ENCODE data around the gene TLE4. TPM values are rescaled to one million over a fixed set of nuclear protein-coding genes. Genes with fewer than 3 reads are reported as not detected.

Gene TLE4
- total RNA-seq, 4 donors from 2014 or later = 19.3 to 87.5 (median 41.5) TPM

DNA sequence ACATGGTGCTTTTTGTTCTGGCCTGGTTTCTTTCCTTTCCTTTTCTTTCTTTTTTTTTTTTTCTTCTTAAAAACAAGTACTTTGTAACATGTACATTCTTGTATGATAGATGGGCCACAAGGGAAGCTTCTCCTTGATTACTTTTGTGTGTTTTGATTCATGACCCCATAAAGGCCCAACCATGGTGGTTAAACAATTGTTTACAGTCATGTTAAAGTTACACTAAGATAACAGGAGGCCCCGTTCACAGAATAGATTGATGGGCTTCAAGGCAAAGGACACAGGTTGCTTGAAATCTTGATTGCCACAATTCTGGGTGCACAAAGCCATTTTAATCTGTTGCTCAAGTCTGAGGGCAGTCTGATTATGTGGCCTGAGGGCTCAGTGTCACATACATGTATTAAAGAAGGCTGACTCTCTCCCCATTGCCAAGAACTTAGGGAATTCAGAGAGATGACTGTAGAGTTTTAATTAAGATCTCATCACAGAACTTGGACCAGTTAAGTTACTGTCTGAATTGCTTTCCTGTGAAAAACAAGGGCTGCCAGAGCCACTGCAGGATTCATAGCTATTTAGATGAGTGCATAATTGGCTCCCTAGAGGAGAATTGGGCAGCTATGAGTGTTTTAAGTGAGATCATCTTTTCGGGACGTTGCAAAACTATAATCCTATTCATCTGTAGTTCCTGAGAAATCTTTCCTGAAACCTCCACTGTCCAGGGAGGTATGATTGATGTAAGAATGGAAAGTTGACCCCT lies 163.4 kb downstream of the TLE4 start:
- no peak for TF ChIP-seq POLR2AphosphoS5 (IDR thresholded peaks at IDR 0.05)
- TF ChIP-seq POLR2A (IDR thresholded peaks at IDR 0.05) = no peak
- TF ChIP-seq EP300 (IDR thresholded peaks at IDR 0.05; ENCODE audit: low read depth) = no peak
- TF ChIP-seq, protein P1, sequence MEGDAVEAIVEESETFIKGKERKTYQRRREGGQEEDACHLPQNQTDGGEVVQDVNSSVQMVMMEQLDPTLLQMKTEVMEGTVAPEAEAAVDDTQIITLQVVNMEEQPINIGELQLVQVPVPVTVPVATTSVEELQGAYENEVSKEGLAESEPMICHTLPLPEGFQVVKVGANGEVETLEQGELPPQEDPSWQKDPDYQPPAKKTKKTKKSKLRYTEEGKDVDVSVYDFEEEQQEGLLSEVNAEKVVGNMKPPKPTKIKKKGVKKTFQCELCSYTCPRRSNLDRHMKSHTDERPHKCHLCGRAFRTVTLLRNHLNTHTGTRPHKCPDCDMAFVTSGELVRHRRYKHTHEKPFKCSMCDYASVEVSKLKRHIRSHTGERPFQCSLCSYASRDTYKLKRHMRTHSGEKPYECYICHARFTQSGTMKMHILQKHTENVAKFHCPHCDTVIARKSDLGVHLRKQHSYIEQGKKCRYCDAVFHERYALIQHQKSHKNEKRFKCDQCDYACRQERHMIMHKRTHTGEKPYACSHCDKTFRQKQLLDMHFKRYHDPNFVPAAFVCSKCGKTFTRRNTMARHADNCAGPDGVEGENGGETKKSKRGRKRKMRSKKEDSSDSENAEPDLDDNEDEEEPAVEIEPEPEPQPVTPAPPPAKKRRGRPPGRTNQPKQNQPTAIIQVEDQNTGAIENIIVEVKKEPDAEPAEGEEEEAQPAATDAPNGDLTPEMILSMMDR (IDR thresholded peaks at IDR 0.05) = no peak
- WGBS, 2 donors (ENCODE audit: low coverage in 1 of 2) = 50 to 68% methylated on average over 2 to 3 of the region's 3 CpGs
- intact Hi-C loops (cut with DNase I; ENCODE audit: low total_unique reads) = no loop called here
- no peaks in the 10 kb centered on the region for H3K4me1 ChIP-seq
- H3K27me3 ChIP-seq = no peaks in the 10 kb centered on the region
- DNase-seq = no peak
- H3K9me3 ChIP-seq = no peaks in the 10 kb centered on the region
- H3K27ac ChIP-seq = no peak overlapping the region
- in situ Hi-C loops (cut with MboI; ENCODE audit: low pct_ligation_motif_present in 1 of 4, low pct_unique_long_range_greater_than_20kb in 1 of 4, low sequenced_read_pairs in 3 of 4) = no loop called here
- no peaks in the 10 kb centered on the region for H3K36me3 ChIP-seq
- no peak overlapping the region for H3K4me3 ChIP-seq

DNA sequence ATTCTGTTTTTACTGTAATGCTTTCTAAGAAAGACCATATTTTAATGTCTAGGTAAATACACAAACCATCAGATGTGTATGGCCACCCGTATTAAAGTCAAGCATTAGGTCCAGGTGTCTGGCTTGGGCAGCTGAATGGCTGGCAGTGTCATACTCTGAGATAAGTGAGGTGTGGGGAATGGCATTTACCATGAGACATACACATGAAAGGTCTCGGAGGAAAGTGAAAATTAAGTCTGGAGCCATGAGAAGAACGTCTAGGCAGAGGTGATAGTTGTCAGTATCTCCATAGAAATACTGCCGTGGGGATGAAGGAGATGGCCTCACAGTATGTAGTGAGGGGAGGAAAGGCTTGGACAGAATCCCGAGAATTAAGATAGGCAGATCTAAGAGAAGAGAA lies 164.3 kb downstream of the TLE4 start:
- no peaks in the 10 kb centered on the region for H3K9me3 ChIP-seq
- H3K27ac ChIP-seq = no peak overlapping the region
- no peaks in the 10 kb centered on the region for H3K36me3 ChIP-seq
- in situ Hi-C loops (cut with MboI; ENCODE audit: low pct_ligation_motif_present in 1 of 4, low pct_unique_long_range_greater_than_20kb in 1 of 4, low sequenced_read_pairs in 3 of 4) (no loop called here), intact Hi-C loops (cut with DNase I; ENCODE audit: low total_unique reads) (no loop called here)
- DNase-seq = no peak
- no peak for TF ChIP-seq POLR2A (IDR thresholded peaks at IDR 0.05)
- TF ChIP-seq EP300 (IDR thresholded peaks at IDR 0.05; ENCODE audit: low read depth) = no peak
- TF ChIP-seq POLR2AphosphoS5 (IDR thresholded peaks at IDR 0.05) = no peak
- TF ChIP-seq, protein P1 (IDR thresholded peaks at IDR 0.05) = no peak
- no peaks in the 10 kb centered on the region for H3K4me1 ChIP-seq
- WGBS, 2 donors (ENCODE audit: low coverage in 1 of 2) = 58 to 82% methylated on average over 3 to 5 of the region's 5 CpGs
- H3K27me3 ChIP-seq = no peaks in the 10 kb centered on the region
- no peak overlapping the region for H3K4me3 ChIP-seq

DNA sequence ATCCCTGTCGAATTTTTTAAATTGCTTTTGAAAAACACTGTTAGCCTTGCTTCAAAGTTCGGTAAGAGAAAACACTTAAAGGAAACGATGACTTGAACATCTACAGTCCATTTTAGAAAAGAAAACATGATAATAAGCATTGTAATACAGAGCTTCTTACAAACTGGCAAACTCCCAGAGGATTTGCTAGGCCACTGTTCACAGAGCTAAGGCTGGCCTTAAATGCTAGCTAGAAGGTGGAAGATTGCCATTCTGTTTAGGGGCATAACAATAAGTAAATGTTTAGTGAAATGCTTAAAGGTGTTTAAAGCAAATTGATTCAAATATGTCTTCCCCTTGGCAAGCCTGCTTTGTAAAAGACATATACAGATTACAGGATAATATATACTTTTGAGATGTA lies 169.6 kb downstream of the TLE4 start:
- no peaks in the 10 kb centered on the region for H3K27me3 ChIP-seq
- intact Hi-C loops (cut with DNase I; ENCODE audit: low total_unique reads) = no loop called here
- 62 to 65% methylated on average over 3 of the region's 3 CpGs for WGBS, 2 donors (ENCODE audit: low coverage in 1 of 2)
- no peaks in the 10 kb centered on the region for H3K36me3 ChIP-seq
- peaks cover 0 to 9% (median 0%) of the 10 kb centered on the region in 4 donors for H3K4me1 ChIP-seq
- in situ Hi-C loops (cut with MboI; ENCODE audit: low pct_ligation_motif_present in 1 of 4, low pct_unique_long_range_greater_than_20kb in 1 of 4, low sequenced_read_pairs in 3 of 4) = no loop called here
- TF ChIP-seq, protein P1 (IDR thresholded peaks at IDR 0.05) = no peak
- no peak for TF ChIP-seq POLR2A (IDR thresholded peaks at IDR 0.05)
- H3K27ac ChIP-seq = no peak overlapping the region
- H3K4me3 ChIP-seq = no peak overlapping the region
- H3K9me3 ChIP-seq = no peaks in the 10 kb centered on the region
- DNase-seq = no peak

DNA sequence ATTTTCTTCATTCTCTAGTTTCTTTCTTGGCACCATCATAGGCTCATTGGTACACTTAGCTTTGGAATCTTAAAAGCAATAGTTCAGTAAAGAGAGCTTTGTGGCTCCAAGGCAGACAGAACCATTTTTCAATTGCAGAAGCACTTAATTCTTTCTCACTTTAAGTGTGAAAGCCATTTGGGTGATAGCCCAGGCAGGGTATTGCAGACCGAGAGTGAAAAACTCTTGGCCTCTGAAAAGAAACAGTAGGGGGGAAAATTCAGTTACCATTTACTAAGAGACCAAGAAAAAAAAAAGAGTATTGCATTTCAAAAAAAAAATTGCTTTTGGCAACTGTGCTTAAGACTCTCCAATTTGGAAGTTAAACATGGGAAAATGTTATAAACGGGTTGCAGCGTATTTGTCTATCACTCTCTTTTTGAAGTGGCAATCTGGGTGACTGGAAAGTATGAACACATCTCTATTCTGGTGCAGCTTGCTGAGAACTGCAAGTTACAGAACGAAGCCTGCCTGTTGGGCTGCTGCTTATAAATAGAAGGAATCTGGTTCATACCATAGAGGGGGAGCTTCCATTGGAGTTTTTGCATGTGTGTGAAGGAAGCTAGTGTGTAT lies 170.5 kb downstream of the TLE4 start:
- Histone ChIP-seq H3K36me3 (no peaks in the 10 kb centered on the region), H3K27ac (no peak overlapping the region), H3K4me3 (no peak overlapping the region), H3K4me1 (peaks cover 0 to 9% (median 0%) of the 10 kb centered on the region in 4 donors), H3K9me3 (no peaks in the 10 kb centered on the region), H3K27me3 (no peaks in the 10 kb centered on the region)
- no peak for DNase-seq
- WGBS, 2 donors (ENCODE audit: low coverage in 1 of 2) = 58 to 60% methylated on average over 2 to 4 of the region's 4 CpGs
- intact Hi-C loops (cut with DNase I; ENCODE audit: low total_unique reads) (no loop called here), in situ Hi-C loops (cut with MboI; ENCODE audit: low pct_ligation_motif_present in 1 of 4, low pct_unique_long_range_greater_than_20kb in 1 of 4, low sequenced_read_pairs in 3 of 4) (no loop called here)
- TF ChIP-seq EP300 (IDR thresholded peaks at IDR 0.05; ENCODE audit: low read depth) (no peak), POLR2A (IDR thresholded peaks at IDR 0.05) (no peak)
- TF ChIP-seq, protein P1 (IDR thresholded peaks at IDR 0.05) = no peak
